Adrenal gland (tissue), 12 donors: ENCODE measurements around the gene CANX. TPM values are rescaled to one million over a fixed set of nuclear protein-coding genes. Genes with fewer than 3 reads are reported as not detected.
A peak's percentile ranks its signal among the peaks of the same experiment; 100 is the strongest.

ENCODE experiments used
- DNase-seq, 7 donors: peaks; one replicate each; pipeline ENCODE4 v3.0.0-alpha.2; 2019 to 2020
- H3K27ac ChIP-seq, 5 donors: fragments of 200-600 bp; sonication (generic) in 4 of 5; 1 replicate in 3 of 5; 2 replicates in 2 of 5; pipeline versions ENCODE4 v1.5.1 to v1.8.0; 2016 to 2020; ENCODE audit warnings: mild to moderate bottlenecking in 1 of 5
- H3K27me3 ChIP-seq: fragments of 200-600 bp; 2 replicates; pipeline ENCODE4 v1.8.0; 2021
- H3K36me3 ChIP-seq, 2 donors: fragments of 200-600 bp; replicated peaks in 1 of 2; 1 replicate in 1 of 2; 2 replicates in 1 of 2; pipeline versions ENCODE4 v1.5.1 to v1.8.0; 2018 to 2022
- H3K4me1 ChIP-seq, 2 donors: fragments of 200-600 bp; replicated peaks in 1 of 2; 1 replicate in 1 of 2; 2 replicates in 1 of 2; pipeline versions ENCODE4 v1.5.1 to v1.8.0; 2018 to 2021
- H3K4me3 ChIP-seq, 4 donors: fragments of 200-600 bp; sonication (generic) in 3 of 4; one replicate each; pipeline ENCODE4 v1.5.1; 2016 to 2018
- H3K9me3 ChIP-seq, 3 donors: fragments of 200-600 bp; sonication (generic) in 1 of 3; replicated peaks in 1 of 3; 1 replicate in 2 of 3; 2 replicates in 1 of 3; pipeline versions ENCODE4 v1.5.1 to v1.8.0; 2016 to 2021
- POLR2A ChIP-seq, 2 donors: fragments of 450-650 bp; IDR thresholded peaks; one replicate each; pipeline ENCODE4 v1.6.1; 2017; ENCODE audit warnings: antibody characterized with exemption in 2 of 2, mild to moderate bottlenecking in 2 of 2, moderate library complexity in 1 of 2
- WGBS, 4 donors: extraction: QIAGEN DNeasy Blood & Tissue Kit in 2 of 4; methylation state at CpG; one replicate each; pipeline versions ENCODE4 v1.1.5 to v1.1.7; 2013 to 2017; 5-methylcytosine and 5-hydroxymethylcytosine counted together
- intact Hi-C, 2 donors: fragments of 100-400 bp; cut with DNase I; formaldehyde crosslinking; loops; one replicate each; pipeline versions ENCODE4 v1.14.1 to v1.15.0; 2022 to 2023
- polyA plus RNA-seq, 3 donors: library from polyadenylated mRNA; stranded (reverse); fragments of 200-250 nt in 2 of 3; fragments of 350-450 nt in 1 of 3; fragmentation: Illumina TruSeq in 1 of 3; extraction: RNeasy Lipid Tissue Mini Kit (QIAGEN cat#74804) in 1 of 3; gene quantifications; one replicate each; pipeline ENCODE4 v1.2.3, GENCODE V29; 2013 to 2014
- total RNA-seq, 9 donors: library from RNA; depleted of rRNA in 4 of 9; stranded (reverse); fragments of >200 nt in 4 of 9; fragments of 120-200 nt in 1 of 9; fragmentation: NEBNext Ultra II Directional in 1 of 9; extraction: Animal tissue kit (Norgen Biotek cat#: 25700) in 1 of 9; gene quantifications; one replicate each; pipeline versions ENCODE4 v1.1.0 to v1.2.4, GENCODE V29; 2013 to 2023
- TF ChIP-seq, protein P1 (sequence below), 6 experiments: fragments of 450-650 bp in 4 of 6; fragments of 200-600 bp in 2 of 6; sonication (generic) in 1 of 6; IDR thresholded peaks; 1 replicate in 5 of 6; 2 replicates in 1 of 6; pipeline versions ENCODE4 v1.5.1 to v1.8.0; 2016 to 2021; ENCODE audit warnings: antibody characterized with exemption in 6 of 6, mild to moderate bottlenecking in 2 of 6, moderate library complexity in 1 of 6
- donor health status: healthy with polysubstance abuse.
- donor health status: Bipolar disorder and iron deficiency.
- donor health status: DM: yes; HTN: yes; CAD: no.
- donor health status: DM: no; HTN: no; CAD: no.
- donor health status: DM: no; HTN: no; CAD: no.
- donor health status: DM: yes; HTN: yes; CAD: no.

Gene CANX
- total and polyA plus RNA-seq, 12 donors = 80.0 to 1,022 (median 394) TPM

DNA sequence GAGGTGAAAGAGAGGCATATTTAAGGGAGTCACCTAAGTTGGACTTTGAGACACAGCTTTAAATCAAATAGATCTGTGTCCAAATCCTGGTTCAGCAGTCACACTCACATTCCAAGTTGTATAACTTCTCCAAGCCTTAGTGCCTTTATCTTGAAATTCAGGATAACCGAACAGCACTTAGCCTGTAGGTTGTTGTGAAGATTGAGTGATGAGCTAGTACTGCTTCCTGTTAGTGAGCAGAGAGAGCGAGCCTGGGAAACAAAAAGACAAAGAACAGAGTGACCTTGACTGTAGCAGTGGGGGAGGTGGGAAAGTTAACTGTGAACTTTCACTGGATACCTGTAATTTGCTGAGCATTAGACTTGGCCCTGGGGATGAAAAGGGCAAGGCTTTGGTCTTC is 56.3 kb downstream of the CANX start:
- H3K36me3 ChIP-seq = no peaks in the 10 kb centered on the region
- intact Hi-C loops = no loop called here
- H3K9me3 ChIP-seq = no peaks in the 10 kb centered on the region
- no peaks in the 10 kb centered on the region for H3K27me3 ChIP-seq
- 10 to 25% (median 16%) methylated on average over 2 of the region's 2 CpGs for WGBS, 4 donors
- no peak for TF ChIP-seq POLR2A (IDR thresholded peaks at IDR 0.05)
- TF ChIP-seq, protein P1, sequence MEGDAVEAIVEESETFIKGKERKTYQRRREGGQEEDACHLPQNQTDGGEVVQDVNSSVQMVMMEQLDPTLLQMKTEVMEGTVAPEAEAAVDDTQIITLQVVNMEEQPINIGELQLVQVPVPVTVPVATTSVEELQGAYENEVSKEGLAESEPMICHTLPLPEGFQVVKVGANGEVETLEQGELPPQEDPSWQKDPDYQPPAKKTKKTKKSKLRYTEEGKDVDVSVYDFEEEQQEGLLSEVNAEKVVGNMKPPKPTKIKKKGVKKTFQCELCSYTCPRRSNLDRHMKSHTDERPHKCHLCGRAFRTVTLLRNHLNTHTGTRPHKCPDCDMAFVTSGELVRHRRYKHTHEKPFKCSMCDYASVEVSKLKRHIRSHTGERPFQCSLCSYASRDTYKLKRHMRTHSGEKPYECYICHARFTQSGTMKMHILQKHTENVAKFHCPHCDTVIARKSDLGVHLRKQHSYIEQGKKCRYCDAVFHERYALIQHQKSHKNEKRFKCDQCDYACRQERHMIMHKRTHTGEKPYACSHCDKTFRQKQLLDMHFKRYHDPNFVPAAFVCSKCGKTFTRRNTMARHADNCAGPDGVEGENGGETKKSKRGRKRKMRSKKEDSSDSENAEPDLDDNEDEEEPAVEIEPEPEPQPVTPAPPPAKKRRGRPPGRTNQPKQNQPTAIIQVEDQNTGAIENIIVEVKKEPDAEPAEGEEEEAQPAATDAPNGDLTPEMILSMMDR (IDR thresholded peaks at IDR 0.05) = no peak
- peak in 1 of 7 donors; percentile 16 for DNase-seq
- peak overlapping the region in 1 of 5 donors; percentile 24 for H3K27ac ChIP-seq
- H3K4me1 ChIP-seq = peaks cover 7 to 42% of the 10 kb centered on the region in 2 donors
- no peak overlapping the region for H3K4me3 ChIP-seq

DNA sequence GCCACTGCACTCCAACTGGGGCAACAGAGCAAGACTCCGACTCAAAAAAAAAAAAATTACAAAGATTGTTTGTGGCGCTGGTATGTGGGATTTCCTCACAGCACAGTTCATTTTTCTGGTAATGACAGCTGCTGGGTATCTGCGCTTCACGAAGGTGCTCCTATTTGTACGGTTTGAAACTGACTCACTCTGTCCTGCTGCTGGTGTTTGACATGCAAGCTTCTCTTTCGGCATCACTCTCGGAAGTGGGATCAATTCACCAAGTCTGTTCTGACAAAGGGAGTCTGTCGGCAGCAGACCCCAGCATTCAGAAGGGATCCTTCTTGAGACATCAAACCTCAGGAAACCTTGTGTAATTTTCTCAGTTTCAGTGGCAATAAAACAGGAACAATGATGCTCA is 60.2 kb downstream of the CANX start:
- no peak for TF ChIP-seq POLR2A (IDR thresholded peaks at IDR 0.05)
- DNase-seq = no peak
- Histone ChIP-seq H3K4me3 (no peak overlapping the region), H3K4me1 (peaks cover 33 to 73% of the 10 kb centered on the region in 2 donors), H3K9me3 (no peaks in the 10 kb centered on the region), H3K27me3 (no peaks in the 10 kb centered on the region), H3K27ac (no peak overlapping the region), H3K36me3 (no peaks in the 10 kb centered on the region)
- intact Hi-C loops = no loop called here
- 57 to 77% (median 74%) methylated on average over 8 of the region's 8 CpGs for WGBS, 4 donors

DNA sequence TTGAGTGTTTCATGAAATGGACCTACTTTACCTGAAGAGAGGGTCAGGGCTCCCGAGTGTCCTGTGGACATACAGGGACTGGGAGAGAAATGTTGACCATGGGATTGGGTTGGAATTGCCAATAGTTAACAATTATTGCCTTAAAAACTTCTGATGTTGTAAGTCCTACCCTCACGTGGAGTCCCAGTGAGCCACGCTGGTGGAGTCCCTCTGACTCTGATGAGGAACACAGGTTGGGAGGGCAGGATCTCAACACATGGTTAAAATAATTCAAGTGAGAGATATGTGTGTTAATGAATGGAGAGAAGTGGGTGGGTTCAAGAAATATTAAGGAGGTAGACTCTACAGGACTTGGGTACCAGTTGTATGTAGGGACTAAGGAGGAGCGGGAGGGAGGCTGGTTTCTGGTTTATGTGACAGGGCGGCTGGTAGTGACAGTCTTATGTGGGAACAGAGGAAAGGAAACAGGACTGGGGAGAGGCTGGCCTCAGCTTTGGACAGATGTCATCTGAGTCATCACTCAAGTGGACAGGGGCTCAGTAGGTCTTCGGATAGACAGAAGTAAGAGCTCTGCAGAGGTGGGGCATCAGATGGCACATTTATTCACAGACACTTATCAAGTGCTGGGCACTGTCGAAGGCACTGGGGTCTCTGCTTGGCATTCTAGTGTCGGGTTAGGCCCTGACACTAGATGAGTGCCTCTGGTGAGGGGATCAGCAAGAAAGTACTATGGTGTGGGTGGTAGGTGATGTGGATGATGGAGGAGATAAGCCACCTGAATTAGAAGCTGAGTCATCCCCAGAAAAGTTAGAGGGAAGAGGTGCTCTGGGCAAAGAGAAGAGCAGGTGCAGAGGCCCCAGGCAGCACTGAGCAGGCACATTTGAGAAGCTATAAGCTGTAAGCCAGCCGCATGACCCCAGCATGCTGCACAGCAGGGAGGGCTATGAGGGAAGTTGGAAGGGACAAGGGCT is 61.1 kb downstream of the CANX start:
- Histone ChIP-seq H3K27ac (peak overlapping the region in 2 of 5 donors; percentile 4 to 50), H3K4me3 (no peak overlapping the region), H3K27me3 (no peaks in the 10 kb centered on the region), H3K9me3 (no peaks in the 10 kb centered on the region), H3K4me1 (peaks cover 32 to 73% of the 10 kb centered on the region in 2 donors), H3K36me3 (no peaks in the 10 kb centered on the region)
- WGBS, 4 donors = 76 to 79% (median 78%) methylated on average over 9 of the region's 9 CpGs
- DNase-seq = no peak
- TF ChIP-seq, protein P1 (IDR thresholded peaks at IDR 0.05) = no peak
- no peak for TF ChIP-seq POLR2A (IDR thresholded peaks at IDR 0.05)
- intact Hi-C loops = loop anchor here in 1 of 2 donors (5.0 kb wide), 1 partner anchor 37 kb away; no protein-coding TSS in a partner anchor

DNA sequence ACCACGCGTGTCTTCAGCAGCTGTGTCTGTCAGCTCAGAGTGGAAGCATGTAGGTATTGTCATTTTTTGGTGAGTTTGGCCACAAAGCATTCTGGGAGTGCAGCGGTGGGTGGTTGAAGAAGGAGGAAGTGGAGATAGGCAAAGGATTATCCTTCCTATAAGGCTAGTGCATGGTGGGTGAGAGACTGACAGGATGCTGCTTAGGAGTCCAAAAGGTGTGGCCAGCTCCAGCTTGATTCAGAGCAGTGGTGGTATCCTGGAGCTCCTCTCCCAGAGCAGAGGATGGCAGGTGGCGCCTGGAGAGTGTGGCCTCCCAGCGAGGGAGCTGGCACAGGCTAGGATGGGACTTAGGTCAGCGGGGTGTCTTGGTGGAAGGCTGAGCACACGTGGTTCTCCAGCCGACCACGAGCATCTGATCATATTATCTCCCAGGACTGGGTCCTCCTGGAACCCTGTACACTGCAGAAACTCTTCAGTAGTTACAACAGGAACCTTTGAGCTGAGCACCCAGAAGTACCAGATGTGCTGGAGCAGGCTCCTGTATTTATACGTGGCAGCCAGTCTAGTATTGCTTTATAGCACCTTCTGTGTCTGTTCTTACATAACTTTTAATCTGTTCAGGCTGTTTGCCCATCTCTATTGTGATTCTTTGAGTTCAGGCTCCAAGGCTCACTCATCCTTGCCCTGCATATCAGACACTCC is 63.5 kb downstream of the CANX start:
- Histone ChIP-seq H3K4me1 (peaks cover 46 to 85% of the 10 kb centered on the region in 2 donors), H3K4me3 (no peak overlapping the region), H3K36me3 (peaks cover 0 to 18% of the 10 kb centered on the region in 2 donors), H3K27ac (peak overlapping the region in 4 of 5 donors; percentile 16 to 86 (median 70)), H3K9me3 (no peaks in the 10 kb centered on the region), H3K27me3 (no peaks in the 10 kb centered on the region)
- 35 to 49% (median 37%) methylated on average over 7 to 10 of the region's 10 CpGs for WGBS, 4 donors
- TF ChIP-seq, protein P1 (IDR thresholded peaks at IDR 0.05) = no peak
- peak in 1 of 2 donors; percentile 22 for TF ChIP-seq POLR2A (IDR thresholded peaks at IDR 0.05)
- peak in 4 of 7 donors; percentile 32 to 62 (median 50) for DNase-seq
- intact Hi-C loops = loop anchor here in 1 of 2 donors (5.0 kb wide), 1 partner anchor 35 kb away; no protein-coding TSS in a partner anchor
